Keratinocyte (primary cell): ENCODE results near the gene ADAMTSL1.

ENCODE experiments used
- CTCF ChIP-seq, 3 experiments: IDR thresholded peaks in 1 of 3; conservative IDR thresholded peaks in 1 of 3; optimal IDR thresholded peaks in 1 of 3; 2 replicates in 2 of 3; 3 replicates in 1 of 3; pipeline versions ENCODE3 to v1.5.1; 2011; ENCODE audit warnings: low read length in 3 of 3, mild to moderate bottlenecking in 3 of 3, moderate library complexity in 2 of 3, control low read depth in 1 of 3, inconsistent platforms in 1 of 3; ENCODE audit not compliant: insufficient read depth in 2 of 3; ENCODE audit errors: extremely low read depth in 1 of 3
- EZH2 ChIP-seq: IDR thresholded peaks from one replicate; pipeline ENCODE4 v1.6.1; 2012; ENCODE audit warnings: inconsistent platforms, mild to moderate bottlenecking, low read length, moderate library complexity

GRCh38 chr9:18847576-18848275 is 373.8 kb downstream of the ADAMTSL1 start:
- TF ChIP-seq CTCF (optimal IDR thresholded peaks at IDR 0.05 in 1 of 3, IDR thresholded peaks at IDR 0.05 in 1 of 3, conservative IDR thresholded peaks at IDR 0.05 in 1 of 3; ENCODE audit: extremely low read depth in 1 of 3, insufficient read depth in 2 of 3, low read length in 3 of 3): no peak
- TF ChIP-seq EZH2: no peak
